GM18511 (cell line): ENCODE measurements around the gene RELL1.
"Not testable (repeated sequence)": the region's sequence is repeated elsewhere in the genome, so short reads cannot be mapped to it uniquely, and the experiment has no call there.

Experiments
- ATAC-seq: cut with Tn5 transposase; IDR thresholded peaks from one replicate; pipeline ENCODE4 v1.9.1; 2021; ENCODE audit warnings: mild to moderate bottlenecking, moderate library complexity; ENCODE audit not compliant: unreplicated experiment

The RELL1 gene

GRCh38 chr4:37693450-37694190 is 7.4 kb upstream of the RELL1 start:
- no peak for ATAC-seq

GRCh38 chr4:37693030-37693429 is 6.9 kb upstream of the RELL1 start:
- ATAC-seq: no peak

DNA sequence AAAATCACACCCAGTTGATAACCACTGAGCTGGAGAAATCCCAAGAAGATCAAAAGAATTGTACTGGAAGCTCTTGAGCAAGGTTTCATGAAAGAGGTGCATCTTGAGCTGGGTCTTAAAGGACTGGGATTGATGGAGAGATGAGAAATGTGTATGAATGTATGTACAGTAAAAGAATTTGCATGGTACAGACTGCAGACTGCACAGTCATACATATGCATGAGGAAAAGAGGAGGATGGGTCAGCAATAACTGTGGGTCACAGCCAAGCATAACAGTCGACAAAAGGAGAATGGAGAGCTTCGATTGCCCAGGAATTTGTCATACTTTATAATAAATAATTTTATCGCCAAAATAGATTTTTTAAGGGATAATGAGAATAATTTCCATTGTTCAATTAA is 4.8 kb upstream of the RELL1 start:
- ATAC-seq: no peak

- no peak for ATAC-seq
These were observed 3.3 kb upstream of the RELL1 start for GRCh38 chr4:37689353-37690095.

DNA sequence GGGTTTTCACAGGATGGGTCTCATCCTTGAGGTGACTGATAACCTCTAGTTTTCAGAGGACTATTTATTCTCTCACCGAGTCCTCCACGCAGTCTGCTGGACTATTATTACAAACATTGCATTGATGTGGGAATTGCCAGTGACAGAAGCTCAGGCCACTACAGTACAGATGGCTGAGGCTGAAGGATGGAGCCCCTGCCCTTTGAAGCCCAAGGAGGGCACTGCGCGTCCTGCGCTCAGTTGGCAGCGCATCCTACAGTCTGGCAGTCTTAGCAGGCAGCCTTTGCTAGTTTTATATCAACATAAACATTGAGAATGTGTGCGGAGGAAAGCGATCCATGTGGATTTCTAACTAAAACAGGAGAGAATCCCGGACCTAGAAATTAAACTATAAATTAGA is 1.5 kb upstream of the RELL1 start:
- ATAC-seq: no peak

DNA sequence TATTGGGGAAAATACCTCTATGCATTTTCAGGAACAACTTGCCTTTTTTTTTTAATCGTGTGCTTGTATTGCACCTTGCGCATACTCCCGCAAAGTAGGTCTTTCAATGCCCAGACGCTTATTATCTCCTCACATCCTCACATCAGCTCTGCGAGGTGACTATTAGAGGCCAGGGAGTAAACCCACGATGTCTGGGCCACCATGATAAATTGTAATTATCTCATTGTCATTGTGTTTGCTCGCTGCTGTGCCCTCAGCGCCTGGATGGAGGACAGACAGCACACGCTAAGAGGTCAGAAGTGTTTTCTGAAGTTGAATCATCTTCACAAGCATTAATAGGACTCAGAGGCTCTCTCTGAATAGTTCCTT is 1.0 kb upstream of the RELL1 start:
- ATAC-seq: no peak

- ATAC-seq: peak; percentile 22
These were observed 278 bp downstream of the RELL1 start for GRCh38 chr4:37685823-37686372.

DNA sequence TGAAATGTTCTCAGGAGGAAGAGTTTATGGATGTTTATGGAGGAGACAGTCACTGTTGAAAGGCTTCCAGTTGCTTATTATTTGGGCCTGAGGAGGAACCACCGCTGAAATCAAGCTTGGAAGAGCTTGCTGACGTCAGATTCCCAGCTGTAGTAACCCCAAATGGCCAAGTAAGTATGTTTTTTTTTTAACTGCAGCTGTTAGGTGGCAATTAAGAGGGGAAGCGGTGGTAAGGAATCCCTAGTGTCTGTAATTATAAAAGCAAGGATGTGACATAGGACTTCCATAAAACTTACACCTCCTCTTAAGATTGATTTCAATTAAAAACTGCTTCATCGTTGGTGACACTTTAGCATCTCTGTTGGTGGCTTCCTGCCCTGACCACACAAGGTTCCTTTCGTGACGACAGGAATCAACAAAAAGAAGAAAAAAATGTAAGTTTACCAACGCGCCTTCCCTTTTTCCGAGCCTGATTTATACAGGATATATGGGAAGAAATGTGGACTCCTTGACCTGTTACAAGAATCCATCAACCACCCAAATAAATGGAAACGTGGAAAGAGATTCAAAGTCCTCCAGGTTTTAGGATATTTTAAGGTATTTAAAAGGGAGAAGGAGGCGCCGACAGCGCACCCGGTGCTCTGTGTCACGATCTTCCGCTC is 884 bp downstream of the RELL1 start:
- no peak for ATAC-seq

DNA sequence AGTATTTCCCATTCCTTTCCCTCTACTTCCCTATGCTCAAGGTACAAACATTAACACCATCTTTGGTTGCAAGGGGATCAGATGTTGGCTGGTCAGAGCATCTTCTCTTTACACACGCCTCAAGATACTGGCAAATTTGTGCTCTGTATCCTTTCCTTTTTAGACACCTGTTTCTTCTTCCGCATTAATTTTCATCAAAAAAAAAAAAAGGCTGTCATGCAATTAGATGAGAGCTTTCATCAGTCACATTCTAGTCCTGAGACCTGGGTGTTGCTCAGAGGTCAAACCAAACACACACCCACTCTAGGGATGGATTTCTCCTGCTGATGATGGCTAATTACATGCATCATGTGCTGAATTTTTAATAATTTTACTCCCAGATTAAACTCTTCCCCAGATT is 2.0 kb downstream of the RELL1 start:
- no peak for ATAC-seq

- ATAC-seq: peak; percentile 40
These were observed 3.3 kb downstream of the RELL1 start for GRCh38 chr4:37682701-37683401.

DNA sequence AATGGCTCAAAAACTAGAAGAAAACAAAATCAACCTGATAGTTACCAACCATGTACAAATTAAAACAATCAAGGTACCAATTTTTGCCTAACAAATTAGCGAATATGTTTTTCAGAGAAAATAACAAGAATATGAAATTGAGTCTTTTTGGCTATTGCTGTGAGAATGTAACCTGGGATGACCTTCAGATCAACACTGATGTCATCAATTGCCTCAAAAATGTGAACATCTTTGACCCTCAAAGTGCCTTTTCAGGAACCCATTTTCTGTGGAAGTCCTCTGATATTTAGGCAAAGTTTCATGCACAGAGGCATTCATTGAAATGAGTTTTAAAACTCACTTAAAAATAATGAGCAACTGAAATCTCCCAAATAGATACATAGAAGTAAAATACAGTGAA is 6.1 kb downstream of the RELL1 start:
- ATAC-seq: no peak

- no peak for ATAC-seq
These were observed 6.9 kb downstream of the RELL1 start for GRCh38 chr4:37679301-37679700.

GRCh38 chr4:37678624-37679023 is 7.6 kb downstream of the RELL1 start:
- ATAC-seq: no peak

- peak; percentile 95 for ATAC-seq
These were observed 10.4 kb downstream of the RELL1 start for GRCh38 chr4:37675587-37676290.

GRCh38 chr4:37674439-37674838 is 11.7 kb downstream of the RELL1 start:
- ATAC-seq: no peak

DNA sequence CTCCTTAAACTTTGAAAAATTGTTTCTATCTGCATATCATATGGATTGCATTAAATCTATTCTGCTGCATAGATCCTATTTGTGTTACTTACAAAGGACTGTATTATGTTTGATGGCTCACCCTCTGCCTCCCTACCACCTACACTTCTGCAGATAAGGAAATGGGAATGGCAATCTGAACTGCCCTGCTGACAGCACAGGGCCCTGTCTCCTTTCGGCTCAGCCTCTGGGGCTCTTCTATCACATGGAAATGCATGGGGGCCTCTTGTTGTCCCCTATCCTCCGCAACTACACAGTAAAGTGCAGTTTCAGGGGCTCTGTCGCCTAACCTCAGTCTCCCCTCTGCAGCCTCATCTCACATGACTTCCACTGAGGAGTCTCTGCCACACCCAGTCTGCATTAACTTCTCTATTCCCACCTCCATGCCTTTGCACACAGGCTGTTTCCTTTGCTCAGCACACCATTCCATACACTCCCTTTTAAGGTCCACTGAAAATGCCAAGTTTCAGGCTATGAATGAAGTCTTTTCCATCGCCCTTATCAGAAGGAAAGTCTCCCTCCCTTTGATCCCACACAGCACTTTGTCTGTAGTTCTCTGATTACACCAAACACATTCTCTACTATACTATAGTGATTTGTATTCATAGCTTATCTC is 12.5 kb downstream of the RELL1 start:
- no peak for ATAC-seq

DNA sequence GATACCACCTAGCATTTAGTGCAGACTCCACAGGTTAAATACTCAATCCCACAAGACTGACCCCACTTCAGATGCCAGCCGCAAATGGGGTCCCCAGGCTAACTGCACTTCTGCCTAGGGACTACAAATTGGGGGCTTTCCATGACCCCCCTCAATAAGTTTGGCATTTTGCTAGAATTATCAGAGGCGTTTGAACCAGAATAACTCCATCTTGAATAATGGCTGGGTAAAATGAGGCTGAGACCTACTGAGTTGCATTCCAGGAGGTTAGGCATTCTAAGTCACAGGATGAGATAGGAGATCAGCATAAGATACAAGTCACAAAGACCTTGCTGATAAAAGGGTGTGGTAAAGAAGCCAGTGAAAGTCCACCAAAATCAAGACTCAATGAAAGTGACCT is 15.1 kb downstream of the RELL1 start:
- ATAC-seq: no peak

DNA sequence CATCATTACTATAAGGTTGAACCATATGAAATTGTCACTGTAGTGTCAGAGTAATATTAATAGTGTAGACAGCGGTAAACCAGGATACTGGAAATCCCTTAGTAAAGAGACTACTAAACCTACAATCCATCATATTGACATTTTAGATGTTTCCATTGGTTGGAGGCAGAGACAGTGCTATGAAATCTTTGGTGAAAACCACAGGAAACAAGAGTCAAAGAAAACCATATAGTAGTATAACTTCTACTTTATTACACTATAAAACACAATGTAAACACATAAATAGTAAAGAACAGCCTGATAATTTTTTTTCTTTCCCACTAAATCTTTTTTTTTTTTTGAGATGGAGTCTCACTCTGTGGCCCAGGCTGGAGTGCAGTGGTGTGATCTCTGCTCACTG is 15.9 kb downstream of the RELL1 start:
- ATAC-seq: no peak

GRCh38 chr4:37669124-37669523 is 17.1 kb downstream of the RELL1 start:
- ATAC-seq: not testable (repeated sequence)
